Duodenal mucosa (tissue), 2 donors: Measurements from ENCODE around the gene ESRRA.

ENCODE experiments used
- H3K27ac ChIP-seq: one replicate; pipeline ENCODE4 v1.7.0; 2013; ENCODE audit warnings: low read depth, low read length
- H3K27me3 ChIP-seq, 2 donors: one replicate each; pipeline ENCODE4 v1.7.0; 2013; ENCODE audit warnings: low read length in 2 of 2, control low read depth in 1 of 2; ENCODE audit not compliant: insufficient read depth in 2 of 2, control insufficient read depth in 1 of 2
- H3K36me3 ChIP-seq, 2 donors: one replicate each; pipeline ENCODE4 v1.7.0; 2013; ENCODE audit warnings: low read length in 2 of 2, control low read depth in 1 of 2; ENCODE audit not compliant: insufficient read depth in 2 of 2, control insufficient read depth in 1 of 2
- H3K4me1 ChIP-seq, 2 donors: one replicate each; pipeline ENCODE4 v1.7.0; 2013; ENCODE audit warnings: low read length in 2 of 2, control low read depth in 1 of 2; ENCODE audit not compliant: insufficient read depth in 2 of 2, control insufficient read depth in 1 of 2
- H3K4me3 ChIP-seq, 2 donors: one replicate each; pipeline ENCODE4 v1.7.0; 2013; ENCODE audit warnings: low read length in 2 of 2, low read depth in 1 of 2
- H3K9ac ChIP-seq, 2 donors: one replicate each; pipeline ENCODE4 v1.7.0; 2013; ENCODE audit warnings: low read length in 2 of 2, low read depth in 1 of 2
- H3K9me3 ChIP-seq, 2 donors: one replicate each; pipeline ENCODE4 v1.7.0; 2013; ENCODE audit warnings: low read length in 2 of 2, control low read depth in 1 of 2; ENCODE audit not compliant: control insufficient read depth in 1 of 2

Gene ESRRA

GRCh38 chr11:64292460-64293254, 12.7 kb upstream of the ESRRA start:
- peaks cover 49 to 66% of the 10 kb centered on the region in 2 donors for H3K27me3 ChIP-seq
- no peak overlapping the region for H3K27ac ChIP-seq
- H3K4me1 ChIP-seq, result peaks cover 5% of the 10 kb centered on the region in 2 donors
- H3K4me3 ChIP-seq, result no peak overlapping the region
- no peak overlapping the region for H3K9ac ChIP-seq
- no peaks in the 10 kb centered on the region for H3K36me3 ChIP-seq
- H3K9me3 ChIP-seq, result no peaks in the 10 kb centered on the region

- H3K9me3 ChIP-seq, result no peaks in the 10 kb centered on the region
- H3K4me1 ChIP-seq, result peaks cover 13% of the 10 kb centered on the region in 2 donors
- no peaks in the 10 kb centered on the region for H3K36me3 ChIP-seq
- peaks cover 66 to 78% of the 10 kb centered on the region in 2 donors for H3K27me3 ChIP-seq
- no peak overlapping the region for H3K27ac ChIP-seq
- no peak overlapping the region for H3K9ac ChIP-seq
- no peak overlapping the region for H3K4me3 ChIP-seq
Measured at GRCh38 chr11:64294774-64295173, 10.6 kb upstream of the ESRRA start.

GRCh38 chr11:64295760-64296159, 9.6 kb upstream of the ESRRA start:
- Histone ChIP-seq H3K4me1 (peaks cover 23% of the 10 kb centered on the region in 2 donors), H3K27ac (no peak overlapping the region), H3K4me3 (no peak overlapping the region), H3K27me3 (peaks cover 74 to 80% of the 10 kb centered on the region in 2 donors), H3K9me3 (no peaks in the 10 kb centered on the region), H3K9ac (no peak overlapping the region), H3K36me3 (no peaks in the 10 kb centered on the region)

- Histone ChIP-seq H3K27me3 (peaks cover 70 to 77% of the 10 kb centered on the region in 2 donors), H3K4me3 (no peak overlapping the region), H3K27ac (no peak overlapping the region), H3K9ac (no peak overlapping the region), H3K4me1 (peaks cover 24 to 26% of the 10 kb centered on the region in 2 donors), H3K9me3 (no peaks in the 10 kb centered on the region), H3K36me3 (no peaks in the 10 kb centered on the region)
Measured at GRCh38 chr11:64296236-64296635, 9.1 kb upstream of the ESRRA start.

- no peak overlapping the region for H3K4me3 ChIP-seq
- H3K36me3 ChIP-seq, result no peaks in the 10 kb centered on the region
- H3K9ac ChIP-seq, result no peak overlapping the region
- no peaks in the 10 kb centered on the region for H3K9me3 ChIP-seq
- peaks cover 24 to 26% of the 10 kb centered on the region in 2 donors for H3K4me1 ChIP-seq
- peaks cover 65 to 70% of the 10 kb centered on the region in 2 donors for H3K27me3 ChIP-seq
- no peak overlapping the region for H3K27ac ChIP-seq
Measured at GRCh38 chr11:64296830-64297698, 8.3 kb upstream of the ESRRA start.

- Histone ChIP-seq H3K4me1 (peaks cover 21 to 24% of the 10 kb centered on the region in 2 donors), H3K4me3 (no peak overlapping the region), H3K27ac (no peak overlapping the region), H3K27me3 (peaks cover 57 to 63% of the 10 kb centered on the region in 2 donors), H3K36me3 (no peaks in the 10 kb centered on the region), H3K9ac (no peak overlapping the region), H3K9me3 (no peaks in the 10 kb centered on the region)
Measured at GRCh38 chr11:64297699-64298358, 7.5 kb upstream of the ESRRA start.

- Histone ChIP-seq H3K4me1 (peaks cover 26 to 31% of the 10 kb centered on the region in 2 donors), H3K27ac (no peak overlapping the region), H3K27me3 (peaks cover 50 to 56% of the 10 kb centered on the region in 2 donors), H3K4me3 (peak overlapping the region in 1 of 2 donors; percentile 56), H3K9me3 (no peaks in the 10 kb centered on the region), H3K9ac (peak overlapping the region in 1 of 2 donors; percentile 12), H3K36me3 (no peaks in the 10 kb centered on the region)
Measured at GRCh38 chr11:64298966-64299846, 6.1 kb upstream of the ESRRA start.

GRCh38 chr11:64299847-64300648, 5.3 kb upstream of the ESRRA start, which contains the start of gene CATSPERZ:
CATSPERZ (plus strand) TSS chr11:64300358; CDS start chr11:64300411, 53 bp downstream.
- Histone ChIP-seq H3K36me3 (no peaks in the 10 kb centered on the region), H3K9ac (peak within 1 kb of the TSS in 1 of 2 donors; percentile 44), H3K9me3 (no peaks in the 10 kb centered on the region), H3K27me3 (peaks cover 44 to 50% of the 10 kb centered on the region in 2 donors), H3K27ac (no peak within 1 kb of the TSS), H3K4me3 (peak within 1 kb of the TSS; percentile 40 to 56), H3K4me1 (peaks cover 30 to 32% of the 10 kb centered on the region in 2 donors)
